Stimulated activated naive CD4-positive, alpha-beta T cell treated with Interleukin-2 at 50 U/mL for 16 hours (primary cell): ENCODE results near the gene BCL7B.
"Not testable (repeated sequence)": the region's sequence is repeated elsewhere in the genome, so short reads cannot be mapped to it uniquely, and the experiment has no call there.

ENCODE experiments used
- DNase-seq: peaks from one replicate; lab custom pipeline; 2025; lab: John Stamatoyannopoulos, UW

Gene BCL7B

DNA sequence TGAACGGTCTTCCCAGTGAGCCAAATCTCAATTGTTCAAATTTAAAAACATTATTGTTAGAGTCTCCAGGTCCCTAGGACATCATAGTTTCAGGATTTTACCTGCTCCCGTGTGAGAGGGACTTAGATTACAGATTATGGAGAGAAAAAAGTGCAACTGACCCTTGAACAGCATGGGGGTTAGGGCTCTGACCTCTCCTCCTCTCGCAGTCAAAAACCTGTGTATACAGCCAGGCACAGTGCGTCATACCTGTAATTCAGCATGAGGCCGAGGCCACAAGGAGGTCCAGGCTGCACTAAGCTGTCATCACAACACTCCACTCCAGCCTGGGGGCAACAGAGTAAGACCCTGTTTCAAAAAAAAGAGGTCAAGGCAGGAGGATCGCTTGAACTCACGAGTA is 60.9 kb downstream of the BCL7B start:
- DNase-seq, result no peak

DNA sequence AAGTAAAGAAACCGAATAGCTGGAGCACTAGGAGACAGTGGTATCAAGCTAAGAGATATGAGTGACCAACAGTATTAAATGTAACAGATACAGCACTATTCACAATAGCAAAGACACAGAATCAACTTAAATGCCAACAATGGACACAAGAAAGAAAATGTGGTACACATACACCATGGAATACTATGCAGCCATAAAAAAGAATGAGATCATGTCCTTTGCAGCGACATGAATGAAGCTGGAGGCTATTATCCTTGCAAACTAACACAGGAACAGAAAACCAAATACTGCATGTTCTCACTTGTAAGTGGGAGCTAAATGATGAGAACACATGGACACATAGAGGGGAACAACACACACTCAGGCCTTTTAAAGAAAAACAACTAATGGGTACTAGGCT is 62.0 kb downstream of the BCL7B start:
- not testable (repeated sequence) for DNase-seq

DNA sequence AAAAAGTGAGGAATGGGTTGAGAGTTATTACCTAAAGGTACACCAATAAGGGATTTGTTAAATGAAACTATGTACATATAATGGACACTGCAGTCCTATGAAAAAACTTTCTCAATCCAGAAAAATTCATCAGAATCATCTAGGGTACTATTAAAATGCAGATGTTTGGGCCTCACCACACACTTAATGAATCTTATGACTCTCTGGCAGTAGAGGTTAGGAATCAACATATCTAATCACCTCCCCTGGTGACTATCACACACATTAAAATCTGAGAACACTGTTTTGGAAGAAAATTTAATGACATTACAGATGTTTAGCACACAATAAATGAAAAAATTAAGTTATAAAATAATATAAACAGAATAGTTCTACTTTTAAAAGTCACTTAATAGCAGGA is 67.5 kb downstream of the BCL7B start:
- DNase-seq, result no peak

DNA sequence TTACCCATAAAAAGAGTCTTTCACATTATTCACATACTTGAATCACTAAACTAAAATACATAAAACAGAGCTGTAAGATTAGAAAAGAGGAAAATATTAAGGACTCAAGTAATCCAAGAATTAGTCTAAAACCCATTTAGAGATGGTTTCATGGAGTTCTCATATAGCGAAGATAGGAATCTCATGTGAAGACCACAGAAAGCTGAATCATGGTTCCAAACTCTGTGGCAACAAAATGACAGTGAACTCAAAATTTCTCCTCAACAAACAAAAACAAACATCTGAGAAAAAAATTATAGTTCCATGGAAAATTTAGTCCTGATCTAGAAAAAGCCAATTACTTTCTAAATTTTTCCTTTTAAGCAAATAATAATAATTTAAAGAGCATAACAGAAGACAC is 70.0 kb downstream of the BCL7B start:
- no peak for DNase-seq
